ENCODE measurements around the gene AMIGO1. TPM values are rescaled to one million over a fixed set of nuclear protein-coding genes. Genes with fewer than 3 reads are reported as not detected.
A peak's percentile ranks its signal among the peaks of the same experiment; 100 is the strongest.

The AMIGO1 gene
- total RNA-seq, 1 experiment from 2014 or later: 0.10 TPM

DNA sequence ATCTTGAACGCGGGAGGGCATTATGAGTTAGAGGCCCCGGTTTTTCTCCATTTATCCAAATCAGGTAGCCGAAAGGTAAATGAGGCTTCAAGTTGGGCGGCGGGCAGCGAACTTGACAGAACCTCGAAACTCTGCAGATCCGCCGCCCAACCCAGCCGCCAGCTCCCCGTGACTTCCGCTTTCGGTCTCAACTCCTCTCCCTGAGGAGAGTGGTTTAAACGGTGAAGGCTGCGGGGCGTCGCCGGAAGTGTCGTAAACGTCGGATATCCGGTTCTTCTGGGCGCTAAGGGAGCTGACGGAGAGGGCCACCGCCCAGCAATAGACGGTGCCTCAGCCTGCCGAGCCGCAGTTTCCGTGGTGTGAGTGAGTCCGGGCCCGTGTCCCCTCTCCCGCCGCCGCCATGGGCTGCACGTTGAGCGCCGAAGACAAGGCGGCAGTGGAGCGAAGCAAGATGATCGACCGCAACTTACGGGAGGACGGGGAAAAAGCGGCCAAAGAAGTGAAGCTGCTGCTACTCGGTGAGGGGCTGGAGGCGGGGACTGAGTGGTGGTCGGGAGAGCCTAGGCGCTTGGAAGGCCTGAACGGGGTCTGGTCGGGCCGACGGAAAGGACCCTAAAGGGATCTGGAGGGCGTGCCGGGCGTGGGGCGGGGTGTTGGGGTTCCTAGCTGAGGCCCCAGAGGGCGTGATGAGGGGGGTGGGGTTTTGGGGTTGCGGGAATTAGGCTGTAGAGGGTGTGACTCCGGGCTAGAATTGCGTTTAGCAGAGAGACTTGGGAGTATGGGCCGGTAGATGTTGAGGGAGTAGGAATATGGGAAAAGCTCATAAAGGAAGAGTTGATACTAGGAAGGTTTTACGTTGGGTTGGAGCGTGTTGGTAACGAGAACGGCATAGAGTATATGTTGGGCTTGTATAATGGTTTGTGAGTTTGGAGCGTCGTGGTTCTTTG lies 39.1 kb upstream of the AMIGO1 start, which contains the start of gene GNAI3:
Gene GNAI3, plus strand, starts transcription at position 295 of the 947 bp plus-strand sequence. Its CDS starts 106 bp downstream, at position 401.
- no TSS peak for BruUV-seq (replicated peaks)
- DNase-seq (ENCODE audit: low read depth, low spot score) (peak; percentile 92), ATAC-seq (peak; percentile 91)
- Histone ChIP-seq H3K4me3 (replicated peaks in 1 of 2; ENCODE audit: low read depth in 1 of 2, low read length in 2 of 2) (peak within 1 kb of the TSS; percentile 86 to 98), H3K9me3 (ENCODE audit: control insufficient read depth in 1 of 2, insufficient read depth in 1 of 2, low read depth in 1 of 2, low read length in 2 of 2) (no peaks in the 10 kb centered on the region), H3K27me3 (ENCODE audit: insufficient read depth, low read length) (no peaks in the 10 kb centered on the region), H3K4me2 (ENCODE audit: low read length) (peak within 1 kb of the TSS; percentile 83), H2AFZ (ENCODE audit: low read depth, low read length, poor library complexity, severe bottlenecking) (no peak within 1 kb of the TSS), H3K4me1 (ENCODE audit: control insufficient read depth in 1 of 2, insufficient read depth in 2 of 2, low read length in 2 of 2) (peaks cover 15 to 24% of the 10 kb centered on the region in 2 experiments), H3K79me2 (ENCODE audit: insufficient read depth, low read length) (peaks cover 66% of the 10 kb centered on the region), H4K20me1 (ENCODE audit: insufficient read depth) (peaks cover 3% of the 10 kb centered on the region), H3K36me3 (ENCODE audit: control insufficient read depth in 1 of 2, insufficient read depth in 2 of 2, low read length in 2 of 2) (no peaks in the 10 kb centered on the region), H3K9me2 (ENCODE audit: insufficient read depth) (no peaks in the 10 kb centered on the region), H3K9ac (ENCODE audit: low read length) (peak within 1 kb of the TSS; percentile 83), H3K27ac (ENCODE audit: low read depth, low read length) (peak within 1 kb of the TSS; percentile 70)
- RAD21 ChIA-PET (ENCODE audit: low non-redundant PET in 1 of 2, low total read pairs in 2 of 2, uncharacterized antibody in 2 of 2, unreplicated experiment in 2 of 2): interaction anchor here in 1 of 2 experiments (1.8 kb wide), 1 partner anchor 92 kb away, joined by 6 read pairs; no protein-coding TSS in a partner anchor
- POLR2A ChIA-PET: interaction anchor here (0.5 to 2.2 kb wide), 23 partner anchors 10 to 436 kb away, joined by 3 to 17 read pairs (median 6); partner anchors contain the start of genes AHCYL1, AMPD2, ATXN7L2 and GNAT2
- CTCF ChIA-PET: interaction anchor here (1.0 to 2.4 kb wide), 12 partner anchors 16 to 436 kb away, joined by 3 to 19 read pairs (median 4); partner anchors contain the start of genes AHCYL1, AMPD2 and GNAT2
- intact Hi-C loops (cut with micrococcal nuclease): no loop called here
- TF ChIP-seq YY1 (IDR thresholded peaks at IDR 0.05; ENCODE audit: extremely low read depth, insufficient replicate concordance, low read depth, low read length) (peak; percentile 81), SP1 (IDR thresholded peaks at IDR 0.05; ENCODE audit: low read depth) (peak; percentile 38), ELF1 (IDR thresholded peaks at IDR 0.05; ENCODE audit: borderline replicate concordance, low read depth) (peak; percentile 68; the same call in 1 of the 2 replicates), SRF (IDR thresholded peaks at IDR 0.05; ENCODE audit: low read depth) (no peak), SIN3A (IDR thresholded peaks at IDR 0.05; ENCODE audit: low read depth) (peak; percentile 88), CBX3 (IDR thresholded peaks at IDR 0.05; ENCODE audit: low read depth) (peak; percentile 3; the same call in 1 of the 2 replicates), POLR2AphosphoS5 (IDR thresholded peaks at IDR 0.05; ENCODE audit: low read depth, low read length) (peak; percentile 98), POLR2A (IDR thresholded peaks at IDR 0.05; ENCODE audit: borderline replicate concordance, extremely low read depth, insufficient read depth, insufficient read length) (peak; percentile 95), EGR1 (IDR thresholded peaks at IDR 0.05; ENCODE audit: low read depth) (no peak)
- TF ChIP-seq, protein P1, sequence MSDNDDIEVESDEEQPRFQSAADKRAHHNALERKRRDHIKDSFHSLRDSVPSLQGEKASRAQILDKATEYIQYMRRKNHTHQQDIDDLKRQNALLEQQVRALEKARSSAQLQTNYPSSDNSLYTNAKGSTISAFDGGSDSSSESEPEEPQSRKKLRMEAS (IDR thresholded peaks at IDR 0.05): peak; percentile 64
- TF ChIP-seq, protein P2, sequence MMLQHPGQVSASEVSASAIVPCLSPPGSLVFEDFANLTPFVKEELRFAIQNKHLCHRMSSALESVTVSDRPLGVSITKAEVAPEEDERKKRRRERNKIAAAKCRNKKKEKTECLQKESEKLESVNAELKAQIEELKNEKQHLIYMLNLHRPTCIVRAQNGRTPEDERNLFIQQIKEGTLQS (IDR thresholded peaks at IDR 0.05): no peak
